Hematopoietic multipotent progenitor cell treated with erythropoietin and hydrocortisone succinate and interleukin-3 and kit ligand, for 8 days (in vitro differentiated cells): ENCODE results near the gene CDH19.

Experiments
- DNase-seq: peaks from one replicate; pipeline ENCODE4 v3.0.0-alpha.2; 2015

The CDH19 gene, protein sequence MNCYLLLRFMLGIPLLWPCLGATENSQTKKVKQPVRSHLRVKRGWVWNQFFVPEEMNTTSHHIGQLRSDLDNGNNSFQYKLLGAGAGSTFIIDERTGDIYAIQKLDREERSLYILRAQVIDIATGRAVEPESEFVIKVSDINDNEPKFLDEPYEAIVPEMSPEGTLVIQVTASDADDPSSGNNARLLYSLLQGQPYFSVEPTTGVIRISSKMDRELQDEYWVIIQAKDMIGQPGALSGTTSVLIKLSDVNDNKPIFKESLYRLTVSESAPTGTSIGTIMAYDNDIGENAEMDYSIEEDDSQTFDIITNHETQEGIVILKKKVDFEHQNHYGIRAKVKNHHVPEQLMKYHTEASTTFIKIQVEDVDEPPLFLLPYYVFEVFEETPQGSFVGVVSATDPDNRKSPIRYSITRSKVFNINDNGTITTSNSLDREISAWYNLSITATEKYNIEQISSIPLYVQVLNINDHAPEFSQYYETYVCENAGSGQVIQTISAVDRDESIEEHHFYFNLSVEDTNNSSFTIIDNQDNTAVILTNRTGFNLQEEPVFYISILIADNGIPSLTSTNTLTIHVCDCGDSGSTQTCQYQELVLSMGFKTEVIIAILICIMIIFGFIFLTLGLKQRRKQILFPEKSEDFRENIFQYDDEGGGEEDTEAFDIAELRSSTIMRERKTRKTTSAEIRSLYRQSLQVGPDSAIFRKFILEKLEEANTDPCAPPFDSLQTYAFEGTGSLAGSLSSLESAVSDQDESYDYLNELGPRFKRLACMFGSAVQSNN

DNA sequence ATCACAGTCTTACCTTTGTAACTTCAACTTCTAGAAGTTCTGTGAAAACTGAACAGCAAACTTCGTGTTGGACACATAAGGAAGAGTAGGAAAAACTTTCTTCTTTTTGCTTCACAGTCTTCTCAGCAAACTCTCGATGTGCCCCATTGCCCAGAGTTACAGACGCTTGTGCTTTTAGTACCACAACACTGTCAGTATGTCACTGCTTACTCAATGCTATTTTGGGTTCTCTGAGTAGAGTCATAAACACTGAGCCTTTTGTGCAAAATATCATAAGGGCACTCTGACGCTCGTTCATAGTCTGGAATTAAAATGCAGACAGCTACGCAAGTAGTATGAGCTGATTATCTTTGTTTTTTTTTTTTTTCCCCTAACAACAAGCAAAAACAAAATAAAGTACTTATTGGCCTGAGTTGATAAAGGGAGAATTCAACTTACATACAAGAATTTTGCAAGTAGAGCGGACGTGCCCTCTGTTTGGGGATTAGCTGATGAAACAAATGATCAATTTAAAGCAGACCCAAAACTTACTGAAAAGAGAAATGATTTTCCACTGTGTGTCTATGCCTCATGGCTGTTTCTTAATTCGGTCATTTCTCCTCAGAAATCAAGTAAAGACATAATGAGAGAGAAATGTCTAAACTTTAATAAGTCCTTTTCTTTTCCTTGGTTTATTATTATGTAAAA, at the start of gene CDH19:
Gene CDH19 (minus strand): TSS at position 150 of the 687 bp plus-strand sequence. CDS start 31,886 bp downstream, outside the sequence.
- no peak for DNase-seq

DNA sequence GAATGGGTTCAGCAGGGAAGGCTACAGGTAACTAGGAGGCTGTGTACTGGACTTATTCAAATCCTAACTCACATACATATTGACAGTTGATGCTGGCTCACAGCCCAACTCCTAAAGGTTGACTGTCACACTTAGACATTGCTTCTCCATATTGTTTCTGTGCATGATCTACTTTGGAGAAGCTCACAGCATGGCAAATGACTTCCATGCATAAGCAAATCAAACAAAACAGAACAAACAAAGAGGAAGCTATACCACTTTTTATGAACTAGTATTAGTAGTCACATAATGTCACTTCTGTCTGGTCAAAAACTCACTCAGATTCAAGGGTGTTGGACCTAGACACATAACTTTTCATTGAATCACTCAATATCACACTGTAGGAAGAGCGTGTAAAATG, 43.8 kb upstream of the CDH19 start:
- DNase-seq = no peak

DNA sequence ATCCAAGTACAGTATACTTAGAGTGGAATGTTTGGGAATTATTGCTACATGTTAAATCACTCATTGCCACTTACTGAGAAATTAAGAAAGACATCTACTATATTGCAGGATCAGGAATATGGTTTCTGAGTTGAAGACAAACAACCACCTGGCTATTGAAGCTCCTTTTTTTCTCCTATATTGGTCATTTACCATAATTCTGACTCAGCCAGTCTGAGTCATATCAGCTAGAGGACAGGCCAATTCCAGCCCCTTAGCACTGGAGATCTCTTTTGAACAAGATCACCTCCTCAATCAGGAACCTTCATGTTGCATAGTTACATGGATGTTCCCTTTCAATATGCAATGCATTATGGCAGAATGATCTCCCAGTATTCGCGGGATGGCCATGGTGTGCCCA, 42.7 kb upstream of the CDH19 start:
- DNase-seq = no peak

DNA sequence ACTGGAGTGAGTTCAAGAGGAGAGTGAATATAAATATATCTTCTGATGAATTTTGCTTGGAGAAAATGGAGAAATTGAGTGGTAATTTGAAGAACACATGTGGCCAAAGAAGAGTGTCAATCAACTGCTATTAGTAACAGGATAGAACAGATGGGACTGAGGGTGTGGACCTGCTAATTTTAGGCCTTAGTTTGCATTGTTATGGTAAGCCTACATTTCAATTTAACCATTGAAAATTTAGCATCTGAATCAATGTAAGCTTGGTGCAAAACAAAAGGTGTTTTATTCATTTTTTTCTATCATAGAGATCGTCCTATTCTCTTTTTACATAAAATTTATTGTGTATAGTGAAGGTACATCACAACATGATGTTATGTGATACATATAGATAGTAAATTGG, 42.1 kb upstream of the CDH19 start:
- DNase-seq = no peak

DNA sequence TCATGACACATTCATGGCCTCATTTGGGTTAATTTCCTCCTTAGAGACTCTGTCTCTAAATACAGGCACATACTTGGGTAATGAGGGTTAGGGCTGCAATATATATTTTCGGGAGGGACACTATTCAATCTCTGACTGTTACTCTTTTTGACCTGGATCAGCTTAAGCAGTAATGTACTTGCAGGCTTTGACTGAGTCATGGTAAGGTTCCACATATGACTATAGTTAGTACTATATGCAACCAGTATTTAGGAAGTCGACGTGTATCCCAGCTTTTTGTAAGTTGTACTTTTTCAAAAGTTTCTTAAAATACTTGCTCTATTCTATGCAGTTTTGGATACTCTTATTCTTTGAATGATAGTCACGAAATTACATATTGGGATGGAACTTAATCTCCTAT, 37.2 kb upstream of the CDH19 start:
- no peak for DNase-seq

DNA sequence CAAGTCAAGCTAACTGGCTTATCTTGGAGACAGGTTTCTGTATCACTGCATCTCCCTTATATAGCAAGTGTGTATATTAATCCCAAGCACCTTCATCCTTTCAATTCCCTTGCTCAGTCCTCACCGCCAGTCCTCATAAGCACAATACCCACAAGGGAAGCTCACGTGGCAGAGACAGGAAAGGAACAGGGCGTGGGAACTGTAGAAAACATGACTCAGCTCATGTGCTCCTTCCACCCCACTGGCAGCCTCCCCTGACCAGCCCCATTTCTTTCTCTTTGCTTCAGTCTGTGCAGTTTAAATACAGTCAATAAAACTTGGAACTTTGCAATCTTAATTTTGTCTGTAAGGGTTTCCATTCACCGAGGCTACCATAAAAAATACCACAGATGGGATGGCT, 36.5 kb upstream of the CDH19 start:
- DNase-seq = peak; percentile 76

DNA sequence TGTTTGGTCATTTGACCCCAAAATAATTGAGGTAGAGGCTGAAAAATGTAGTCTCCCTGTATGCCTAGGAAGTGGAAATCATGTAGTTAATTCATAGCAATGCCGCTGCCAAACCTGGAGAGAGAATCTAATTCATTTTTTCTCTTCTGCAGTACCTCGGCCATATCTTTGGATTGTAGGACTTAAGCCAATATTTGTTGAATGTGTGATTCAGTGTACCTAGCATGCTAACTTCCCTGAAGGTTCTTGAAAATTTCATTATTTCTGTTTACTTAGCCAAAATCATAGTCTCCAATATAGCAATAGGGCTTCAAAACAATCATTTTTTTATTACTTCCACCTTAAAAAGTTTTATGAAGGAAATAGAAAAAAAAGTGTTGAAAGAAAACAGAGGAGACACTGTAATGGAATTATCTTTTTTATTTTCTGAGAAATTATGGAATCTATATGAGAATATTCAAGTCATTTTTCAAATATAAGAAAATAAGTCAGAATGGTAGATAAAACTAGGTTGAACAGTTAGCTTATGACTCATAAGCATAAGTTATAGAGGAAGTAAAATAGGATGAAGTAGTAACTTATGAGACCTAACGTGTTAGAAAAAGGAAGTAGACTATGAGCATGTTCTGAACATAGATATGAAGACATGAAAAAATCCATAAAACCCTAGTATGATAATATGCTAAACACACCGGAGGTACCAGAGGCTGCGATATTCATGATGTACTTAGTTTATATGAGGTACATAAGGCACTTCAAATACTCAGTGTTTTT, 35.2 kb upstream of the CDH19 start:
- peak; percentile 25 for DNase-seq

DNA sequence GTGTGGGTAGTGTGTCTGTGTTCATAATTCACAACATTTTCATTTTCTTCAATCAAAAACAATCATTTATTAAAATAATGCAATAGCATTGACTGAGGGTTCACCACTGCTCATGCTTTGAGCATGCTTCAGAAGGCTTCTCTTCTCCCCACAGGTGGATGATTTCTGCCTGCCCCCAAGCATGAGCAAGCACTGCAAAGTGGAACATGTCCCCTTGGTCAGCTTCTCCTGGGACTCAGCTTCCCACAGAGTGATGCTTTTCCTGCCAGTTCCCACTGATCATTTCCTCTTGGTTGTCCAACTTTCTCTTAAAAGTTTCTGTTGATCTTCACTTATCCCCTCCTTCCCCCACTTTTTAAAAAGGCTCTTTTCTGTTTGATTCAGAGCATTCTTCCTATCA, 31.5 kb upstream of the CDH19 start:
- DNase-seq = no peak

DNA sequence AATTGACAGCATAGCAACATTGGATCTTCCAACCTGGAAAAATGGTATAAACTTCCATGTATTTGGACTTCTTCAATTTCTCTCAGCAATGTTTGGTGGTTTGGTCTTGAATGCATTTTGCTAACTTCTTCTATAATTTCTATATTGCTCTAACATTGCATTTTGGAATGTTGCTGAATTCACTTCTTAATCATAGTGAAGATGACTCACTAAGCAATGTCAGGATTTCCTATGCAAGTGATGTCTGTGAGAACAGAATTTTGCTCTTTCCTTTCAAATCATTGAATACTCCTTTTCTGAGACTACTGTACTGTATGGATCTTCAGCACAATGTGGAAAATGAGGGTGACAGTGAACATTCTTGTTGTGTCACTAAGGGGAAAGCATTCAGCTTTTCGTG, 28.9 kb upstream of the CDH19 start:
- DNase-seq = no peak

DNA sequence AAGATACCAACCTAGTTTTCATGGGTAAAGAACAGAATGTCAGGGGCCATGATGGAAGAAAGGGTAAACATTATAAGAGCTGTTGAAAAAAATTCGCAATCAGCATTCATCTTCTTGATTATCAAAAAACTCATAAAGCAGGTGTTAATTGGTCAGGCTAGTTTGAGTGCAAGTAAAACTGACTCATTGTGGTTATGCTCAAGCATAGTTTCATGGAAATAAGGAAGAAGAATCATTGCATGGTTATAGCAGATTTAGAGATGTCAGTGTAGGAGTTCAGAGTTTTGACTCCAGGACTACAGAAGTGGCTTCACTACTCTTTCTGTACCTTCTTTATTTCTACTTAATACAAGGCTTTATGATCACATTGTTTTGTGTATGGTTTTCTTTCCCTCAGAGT, 26.9 kb upstream of the CDH19 start:
- DNase-seq = peak; percentile 3

DNA sequence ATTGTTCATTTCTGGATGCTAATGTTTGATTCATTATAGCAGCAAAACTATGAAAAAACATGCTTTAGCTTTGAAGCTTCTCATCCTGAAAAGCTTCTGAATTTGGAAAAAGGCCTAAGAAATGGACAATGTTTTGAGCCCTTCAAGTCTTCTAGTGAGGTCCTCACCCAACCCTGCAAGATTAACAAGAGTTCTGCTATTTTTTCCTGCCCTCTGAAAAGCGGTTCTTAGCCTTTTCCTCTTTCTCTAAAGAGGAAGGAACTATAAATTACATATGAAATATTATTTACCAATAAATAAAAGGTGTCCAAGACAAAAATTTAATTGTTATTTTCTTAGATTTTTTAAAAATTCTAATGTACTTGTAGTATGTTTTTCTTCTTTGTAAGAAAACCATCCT, 19.9 kb upstream of the CDH19 start:
- no peak for DNase-seq

DNA sequence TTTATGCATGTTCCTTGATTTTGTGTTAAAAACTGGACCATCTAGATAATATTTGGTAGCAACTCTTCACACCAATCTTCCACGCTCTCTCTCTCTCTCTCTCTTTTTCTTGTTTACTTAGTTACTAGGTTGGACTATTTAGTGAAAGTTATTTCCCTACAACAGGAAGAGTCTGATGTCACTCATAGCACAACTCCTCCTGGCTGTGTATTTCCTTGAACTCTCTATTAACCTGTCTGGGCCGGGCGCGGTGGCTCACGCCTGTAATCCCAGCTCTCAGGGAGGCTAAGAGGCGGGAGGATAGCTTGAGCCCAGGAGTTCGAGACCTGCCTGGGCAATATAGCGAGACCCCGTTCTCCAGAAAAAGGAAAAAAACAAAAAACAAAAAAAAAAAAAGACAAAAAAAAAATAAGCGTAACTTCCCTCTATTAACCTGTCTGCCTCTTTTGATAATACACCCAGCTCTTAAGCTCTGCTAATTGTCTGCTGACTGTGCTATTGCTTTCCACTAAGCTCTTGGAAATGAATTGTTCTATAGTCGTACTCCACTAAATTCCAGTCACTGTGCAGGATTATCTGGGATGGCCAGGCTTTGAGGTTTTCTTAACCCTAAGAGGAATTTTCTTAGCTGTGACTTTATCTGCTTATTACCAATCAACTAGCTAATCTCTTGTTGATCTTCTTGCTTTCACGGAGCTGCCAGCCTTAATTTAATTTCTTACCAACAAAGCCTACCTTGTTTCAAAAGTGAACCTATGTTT, 18.1 kb upstream of the CDH19 start:
- DNase-seq = no peak

DNA sequence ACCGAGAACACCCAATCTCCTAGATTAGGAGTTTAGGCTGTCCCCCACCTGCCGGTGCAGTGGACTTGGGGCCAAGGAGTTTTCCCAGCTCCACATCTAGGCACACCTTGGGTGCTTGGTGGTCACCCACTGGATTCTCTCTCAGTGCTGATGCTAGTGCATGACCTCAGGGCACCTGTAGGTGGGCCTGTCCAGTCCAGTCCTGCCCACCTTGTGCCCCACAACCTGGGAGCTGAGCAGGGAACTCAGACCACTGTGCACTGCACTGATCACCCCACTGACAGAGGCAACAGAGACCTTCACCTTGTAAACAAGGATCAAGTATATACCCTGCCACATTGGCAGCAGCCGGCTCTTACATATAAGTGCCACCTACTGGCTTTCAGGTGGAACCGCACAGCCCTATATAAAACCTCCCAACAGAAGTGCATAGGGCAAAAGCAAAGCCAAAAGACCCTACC, 12.7 kb upstream of the CDH19 start:
- peak; percentile 18 for DNase-seq

DNA sequence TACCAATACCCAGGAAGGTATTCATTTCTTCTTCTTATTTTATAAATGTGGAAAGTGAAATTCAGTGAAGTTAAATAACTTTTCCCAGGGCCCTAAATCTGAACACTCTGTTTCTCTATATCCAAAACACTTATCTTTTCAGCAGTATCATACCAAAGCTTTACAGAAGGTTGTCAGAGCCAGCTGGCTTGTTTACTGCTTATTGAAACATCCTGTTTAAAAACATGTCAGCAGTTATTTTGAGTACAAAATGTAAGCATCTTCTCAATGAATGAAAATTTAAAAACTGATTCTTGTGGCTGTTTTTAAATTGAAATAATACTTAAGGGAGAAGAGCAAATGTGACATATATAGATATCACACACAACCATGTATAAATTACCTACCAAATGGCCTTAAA, 11.3 kb upstream of the CDH19 start:
- no peak for DNase-seq

DNA sequence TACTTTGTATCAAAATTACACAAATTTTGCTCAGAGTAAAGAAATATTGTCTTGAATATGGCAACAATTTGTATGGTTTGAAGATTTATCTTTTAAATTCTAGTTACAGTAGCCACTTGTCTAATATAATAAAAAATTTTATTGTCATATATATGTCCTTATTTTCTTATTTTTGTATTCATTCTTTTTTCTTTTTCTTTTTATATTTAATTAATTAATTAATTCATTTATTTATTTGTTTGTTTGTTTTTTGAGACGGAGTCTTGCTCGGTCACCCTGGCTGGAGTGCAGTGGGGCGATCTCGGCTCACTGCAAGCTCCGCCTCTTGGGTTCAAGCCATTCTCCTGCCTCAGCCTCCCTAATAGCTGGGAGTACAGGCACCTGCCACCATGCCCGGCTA, 3.7 kb upstream of the CDH19 start:
- no peak for DNase-seq

DNA sequence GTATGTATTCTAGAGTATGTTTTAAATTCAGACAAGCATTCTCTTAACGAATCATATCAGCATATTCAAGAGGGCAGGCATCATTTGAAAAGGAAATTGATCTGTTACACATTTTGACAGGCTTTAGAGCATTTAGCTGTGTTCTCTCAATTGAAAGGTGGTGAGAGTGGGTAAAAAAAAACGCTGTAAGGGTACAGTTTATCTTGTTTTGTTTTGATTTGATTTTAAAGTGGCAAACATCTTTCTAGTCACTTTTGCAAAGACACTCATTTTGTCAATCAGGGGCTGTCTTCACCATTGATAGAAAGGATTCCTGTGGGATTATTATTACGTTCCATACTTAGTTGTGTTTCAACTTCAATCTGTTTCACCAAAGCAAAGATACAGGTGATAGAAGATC, 2.2 kb downstream of the CDH19 start:
- no peak for DNase-seq

DNA sequence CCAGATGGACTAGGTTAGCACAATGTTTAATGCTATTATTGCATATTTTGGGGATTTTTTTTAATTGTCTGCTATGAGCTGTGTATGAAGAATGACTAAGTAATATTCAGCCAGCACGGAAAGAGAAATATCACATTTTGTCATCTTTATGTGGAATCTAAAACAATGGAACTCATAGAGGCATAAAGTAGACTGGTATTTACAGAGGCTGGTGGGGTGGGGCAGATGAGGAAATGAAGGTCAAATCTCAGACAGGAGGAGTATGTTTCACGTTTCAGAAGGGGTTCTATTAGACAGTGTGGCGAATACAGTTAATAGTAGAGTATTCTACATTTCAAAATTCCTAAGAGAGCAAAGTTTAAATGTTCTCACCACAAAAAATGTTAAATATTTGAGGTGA, 4.7 kb downstream of the CDH19 start:
- no peak for DNase-seq

DNA sequence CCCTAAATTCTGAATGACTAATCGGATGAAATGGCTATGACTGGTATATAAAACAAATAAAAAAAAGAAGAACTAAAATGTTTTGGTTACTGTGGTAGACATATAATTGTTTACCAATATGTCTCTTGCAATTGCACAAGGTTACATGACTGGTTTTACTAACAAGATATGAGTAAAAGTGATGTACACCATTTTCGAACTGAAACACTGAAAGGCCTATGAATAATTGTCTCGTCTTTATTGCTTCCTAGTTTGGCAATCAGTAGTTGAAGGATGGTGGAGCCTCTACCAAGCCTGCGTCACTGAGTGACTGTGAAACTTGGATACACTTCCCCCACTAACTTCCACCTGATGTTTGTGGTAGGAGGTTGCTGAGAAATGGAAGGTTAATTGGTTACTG, 16.5 kb downstream of the CDH19 start:
- DNase-seq = no peak

DNA sequence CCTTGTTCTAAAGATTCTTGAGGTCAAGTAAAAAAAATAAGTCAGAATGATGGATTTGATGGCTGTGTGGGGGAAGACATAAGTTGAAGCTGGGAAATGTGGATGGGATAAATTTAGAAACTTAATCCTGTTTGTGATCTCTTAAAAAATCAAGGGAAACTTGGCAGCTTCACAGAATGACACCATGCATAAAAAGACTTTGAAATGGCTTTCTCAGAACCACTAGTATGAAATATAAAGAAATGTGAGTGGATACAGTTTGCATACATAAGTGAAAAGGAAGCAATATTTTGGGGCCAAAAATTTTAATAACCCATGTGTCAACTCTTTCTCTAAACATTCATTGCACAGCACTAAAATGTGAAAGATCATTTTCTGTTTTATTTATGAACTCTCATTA, 21.7 kb downstream of the CDH19 start:
- no peak for DNase-seq

DNA sequence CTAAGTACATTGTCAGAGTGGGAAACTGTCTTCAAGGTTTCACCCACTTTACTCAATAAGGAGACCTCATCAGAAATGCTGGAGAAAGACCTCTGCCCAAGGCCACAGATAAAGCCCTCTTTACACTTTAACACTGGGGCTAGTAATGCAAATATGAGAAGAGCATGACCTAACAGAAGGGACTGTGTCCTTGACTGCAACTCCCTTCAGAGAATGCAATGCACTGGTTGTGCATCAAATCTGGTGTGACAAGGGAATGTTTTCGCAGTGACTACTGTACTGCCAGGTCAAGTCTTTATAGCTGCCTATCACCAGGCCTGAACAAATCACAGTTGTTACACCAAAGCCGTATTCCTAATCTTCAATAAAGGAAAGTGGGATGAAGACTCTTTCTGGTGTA, 28.6 kb downstream of the CDH19 start:
- DNase-seq = no peak

DNA sequence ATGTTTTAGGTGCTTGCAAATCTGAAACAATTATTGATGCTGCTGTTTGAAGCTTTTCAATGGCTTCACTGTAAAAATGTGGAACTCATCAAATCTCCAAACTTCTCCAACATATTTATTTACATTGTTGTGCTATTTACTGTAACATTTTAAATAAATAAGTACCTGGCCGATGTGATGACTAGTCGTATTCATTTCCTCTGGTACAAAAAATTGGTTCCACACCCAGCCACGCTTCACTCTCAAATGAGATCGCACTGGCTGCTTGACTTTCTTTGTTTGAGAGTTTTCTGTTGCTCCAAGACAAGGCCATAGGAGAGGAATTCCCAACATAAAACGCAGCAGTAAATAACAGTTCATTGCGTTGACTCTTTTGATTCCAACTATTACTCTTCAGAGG, 32.0 kb downstream of the CDH19 start:
- no peak for DNase-seq

DNA sequence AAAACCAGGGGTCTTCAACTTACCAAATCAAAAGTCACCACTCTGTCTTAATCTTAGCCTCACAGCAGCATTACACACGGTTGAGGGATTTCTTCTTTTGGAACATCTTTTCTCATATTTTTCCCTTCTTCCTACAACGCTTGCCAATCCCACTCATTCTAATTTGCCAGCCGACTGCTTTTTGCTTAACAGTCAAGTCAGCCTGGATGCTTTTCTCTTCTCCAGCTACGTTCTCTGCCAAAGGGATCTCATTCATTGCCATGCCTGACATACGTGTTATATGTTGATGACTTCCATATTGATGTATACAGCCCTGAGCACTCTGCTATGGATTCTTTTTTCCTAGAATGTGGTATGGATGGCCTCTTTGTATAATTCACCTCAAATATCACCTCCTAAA, 37.3 kb downstream of the CDH19 start:
- DNase-seq = no peak
